ENCODE data around the gene CCND2. TPM values are rescaled to one million over a fixed set of nuclear protein-coding genes. Genes with fewer than 3 reads are reported as not detected.

The CCND2 gene
- total and polyA plus RNA-seq, 3 donors from 2014 or later, result 7.9 to 21.3 (median 19.9) TPM

DNA sequence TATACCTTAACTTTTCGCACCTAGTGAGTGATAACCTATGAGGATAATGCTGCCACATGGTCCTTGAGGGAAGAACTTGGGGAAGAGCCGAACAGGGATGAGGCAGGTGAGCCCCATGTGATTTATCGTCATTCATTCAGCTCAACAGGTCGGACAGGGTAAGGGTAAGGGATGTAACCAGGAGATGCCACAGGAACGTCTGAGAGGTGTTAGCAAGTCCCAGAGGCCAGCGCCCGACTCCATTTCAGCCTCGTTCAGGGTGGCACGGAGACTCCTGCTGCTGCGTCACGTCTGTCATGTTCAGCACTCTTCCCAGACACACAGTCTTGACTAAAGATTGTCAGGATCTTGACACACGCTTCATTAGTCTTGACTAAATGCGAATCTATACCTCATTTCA lies 24.1 kb downstream of the CCND2 start:
- TF ChIP-seq POLR2A (IDR thresholded peaks at IDR 0.05), result no peak
- TF ChIP-seq, protein P1, sequence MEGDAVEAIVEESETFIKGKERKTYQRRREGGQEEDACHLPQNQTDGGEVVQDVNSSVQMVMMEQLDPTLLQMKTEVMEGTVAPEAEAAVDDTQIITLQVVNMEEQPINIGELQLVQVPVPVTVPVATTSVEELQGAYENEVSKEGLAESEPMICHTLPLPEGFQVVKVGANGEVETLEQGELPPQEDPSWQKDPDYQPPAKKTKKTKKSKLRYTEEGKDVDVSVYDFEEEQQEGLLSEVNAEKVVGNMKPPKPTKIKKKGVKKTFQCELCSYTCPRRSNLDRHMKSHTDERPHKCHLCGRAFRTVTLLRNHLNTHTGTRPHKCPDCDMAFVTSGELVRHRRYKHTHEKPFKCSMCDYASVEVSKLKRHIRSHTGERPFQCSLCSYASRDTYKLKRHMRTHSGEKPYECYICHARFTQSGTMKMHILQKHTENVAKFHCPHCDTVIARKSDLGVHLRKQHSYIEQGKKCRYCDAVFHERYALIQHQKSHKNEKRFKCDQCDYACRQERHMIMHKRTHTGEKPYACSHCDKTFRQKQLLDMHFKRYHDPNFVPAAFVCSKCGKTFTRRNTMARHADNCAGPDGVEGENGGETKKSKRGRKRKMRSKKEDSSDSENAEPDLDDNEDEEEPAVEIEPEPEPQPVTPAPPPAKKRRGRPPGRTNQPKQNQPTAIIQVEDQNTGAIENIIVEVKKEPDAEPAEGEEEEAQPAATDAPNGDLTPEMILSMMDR (IDR thresholded peaks at IDR 0.05), result no peak
- Histone ChIP-seq H3K27me3 (no peaks in the 10 kb centered on the region), H3K27ac (no peak overlapping the region), H3K9me3 (no peaks in the 10 kb centered on the region), H3K4me1 (peaks cover 2% of the 10 kb centered on the region), H3K36me3 (ENCODE audit: low read depth, missing control alignments) (no peaks in the 10 kb centered on the region), H3K4me3 (no peak overlapping the region)
- intact Hi-C loops (cut with DNase I; ENCODE audit: low total_unique reads), result no loop called here
- WGBS, 2 donors, result 93 to 94% methylated on average over 13 of the region's 13 CpGs
- no peak for DNase-seq

DNA sequence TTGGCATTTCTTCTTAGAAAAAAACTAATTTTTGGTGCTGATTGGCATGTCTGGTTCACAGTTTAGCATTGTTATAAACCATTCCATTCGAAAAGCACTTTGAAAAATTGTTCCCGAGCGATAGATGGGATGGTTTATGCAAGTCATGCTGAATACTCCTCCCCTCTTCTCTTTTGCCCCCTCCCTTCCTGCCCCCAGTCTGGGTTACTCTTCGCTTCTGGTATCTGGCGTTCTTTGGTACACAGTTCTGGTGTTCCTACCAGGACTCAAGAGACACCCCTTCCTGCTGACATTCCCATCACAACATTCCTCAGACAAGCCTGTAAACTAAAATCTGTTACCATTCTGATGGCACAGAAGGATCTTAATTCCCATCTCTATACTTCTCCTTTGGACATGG lies 27.3 kb downstream of the CCND2 start:
- no peak overlapping the region for H3K4me3 ChIP-seq
- no peak for DNase-seq
- 75 to 80% methylated on average over 5 of the region's 5 CpGs for WGBS, 2 donors
- no peak overlapping the region for H3K27ac ChIP-seq
- intact Hi-C loops (cut with DNase I; ENCODE audit: low total_unique reads), result no loop called here
- no peaks in the 10 kb centered on the region for H3K36me3 ChIP-seq (ENCODE audit: low read depth, missing control alignments)
- peaks cover 13% of the 10 kb centered on the region for H3K4me1 ChIP-seq
- H3K9me3 ChIP-seq, result no peaks in the 10 kb centered on the region
- TF ChIP-seq, protein P1 (IDR thresholded peaks at IDR 0.05), result no peak
- no peak for TF ChIP-seq POLR2A (IDR thresholded peaks at IDR 0.05)
- H3K27me3 ChIP-seq, result no peaks in the 10 kb centered on the region

DNA sequence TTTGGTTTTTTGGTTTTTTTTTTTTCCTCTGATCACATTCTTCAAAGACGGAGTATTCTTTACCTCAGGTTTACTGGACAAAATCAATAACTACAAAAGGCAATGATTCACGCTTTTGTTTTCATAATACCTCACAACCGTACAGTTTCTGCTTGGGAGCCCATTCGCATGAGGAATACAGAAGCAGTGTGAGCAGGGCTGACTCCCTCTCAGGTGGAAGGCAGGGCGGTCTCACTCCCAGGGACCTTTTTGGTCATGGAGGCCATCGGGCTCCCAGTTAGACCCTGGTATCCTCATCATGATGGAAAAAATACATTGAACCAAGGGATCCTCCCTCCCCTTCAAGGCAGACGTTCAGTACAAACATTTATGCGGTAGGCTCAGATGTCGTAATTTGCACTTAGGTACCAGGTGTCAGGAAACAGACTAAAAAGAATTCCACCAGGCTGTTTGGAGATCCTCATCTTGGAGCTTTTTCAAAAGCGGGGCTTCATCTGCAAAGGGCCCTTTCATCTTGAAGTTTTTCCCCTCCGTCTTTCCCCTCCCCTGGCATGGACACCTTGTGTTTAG lies 28.5 kb downstream of the CCND2 start:
- DNase-seq, result no peak
- WGBS, 2 donors, result 88 to 89% methylated on average over 11 of the region's 11 CpGs
- H3K27ac ChIP-seq, result no peak overlapping the region
- no peaks in the 10 kb centered on the region for H3K9me3 ChIP-seq
- peaks cover 13% of the 10 kb centered on the region for H3K4me1 ChIP-seq
- intact Hi-C loops (cut with DNase I; ENCODE audit: low total_unique reads), result no loop called here
- no peak for TF ChIP-seq POLR2A (IDR thresholded peaks at IDR 0.05)
- TF ChIP-seq, protein P1 (IDR thresholded peaks at IDR 0.05), result no peak
- H3K36me3 ChIP-seq (ENCODE audit: low read depth, missing control alignments), result no peaks in the 10 kb centered on the region
- H3K4me3 ChIP-seq, result no peak overlapping the region
- no peaks in the 10 kb centered on the region for H3K27me3 ChIP-seq

DNA sequence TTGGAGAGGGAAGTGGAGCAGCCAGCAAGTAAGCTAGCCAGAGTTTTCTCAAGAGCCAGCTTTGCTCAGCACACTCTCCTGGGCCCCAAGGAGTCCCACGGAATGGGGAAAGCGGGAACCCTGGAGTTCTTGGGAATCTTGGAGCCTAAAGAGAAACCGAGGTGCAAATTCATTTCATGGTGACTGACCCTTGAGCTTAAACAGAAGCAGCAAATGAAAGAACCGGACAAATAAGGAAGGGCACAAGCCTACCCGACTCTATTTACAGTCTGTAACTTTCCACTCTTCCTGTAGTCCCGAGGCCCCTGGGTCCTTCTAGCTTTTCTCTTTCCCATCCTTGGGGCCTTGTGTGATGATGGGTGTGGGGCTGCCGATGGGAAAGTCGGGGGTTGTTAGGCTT lies 29.3 kb downstream of the CCND2 start:
- TF ChIP-seq, protein P1 (IDR thresholded peaks at IDR 0.05), result no peak
- no peak for TF ChIP-seq POLR2A (IDR thresholded peaks at IDR 0.05)
- Histone ChIP-seq H3K9me3 (no peaks in the 10 kb centered on the region), H3K36me3 (ENCODE audit: low read depth, missing control alignments) (no peaks in the 10 kb centered on the region), H3K4me3 (no peak overlapping the region), H3K27me3 (no peaks in the 10 kb centered on the region), H3K4me1 (peaks cover 18% of the 10 kb centered on the region), H3K27ac (peak overlapping the region; percentile 33 to 46)
- 56 to 57% methylated on average over 8 of the region's 8 CpGs for WGBS, 2 donors
- intact Hi-C loops (cut with DNase I; ENCODE audit: low total_unique reads), result no loop called here
- DNase-seq, result no peak

DNA sequence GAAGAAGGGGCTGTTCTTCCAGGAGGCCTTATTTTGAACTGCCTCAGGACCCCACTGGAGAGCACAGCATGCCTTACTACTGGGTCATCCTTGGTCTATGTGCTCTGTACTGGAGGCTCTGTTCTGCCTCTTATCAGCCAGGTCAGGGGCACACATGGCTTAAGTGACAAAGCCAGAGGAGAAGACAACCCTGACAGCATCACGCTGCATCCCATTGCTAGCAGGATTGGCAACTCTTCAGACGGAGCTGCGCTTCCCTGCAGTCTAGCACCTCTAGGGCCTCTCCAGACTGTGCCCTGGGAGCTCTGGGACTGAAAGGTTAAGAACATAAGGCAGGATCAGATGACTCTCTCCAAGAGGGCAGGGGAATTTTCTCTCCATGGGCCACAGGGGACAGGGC lies 30.2 kb downstream of the CCND2 start:
- intact Hi-C loops (cut with DNase I; ENCODE audit: low total_unique reads), result no loop called here
- H3K4me3 ChIP-seq, result no peak overlapping the region
- no peak for TF ChIP-seq POLR2A (IDR thresholded peaks at IDR 0.05)
- TF ChIP-seq, protein P1 (IDR thresholded peaks at IDR 0.05), result no peak
- peaks cover 25% of the 10 kb centered on the region for H3K4me1 ChIP-seq
- WGBS, 2 donors, result 40 to 43% methylated on average over 3 of the region's 3 CpGs
- no peaks in the 10 kb centered on the region for H3K9me3 ChIP-seq
- H3K27me3 ChIP-seq, result no peaks in the 10 kb centered on the region
- no peak for DNase-seq
- H3K36me3 ChIP-seq (ENCODE audit: low read depth, missing control alignments), result no peaks in the 10 kb centered on the region
- peak overlapping the region in 1 of 2 donors; percentile 11 for H3K27ac ChIP-seq

Data from testis (tissue), 3 donors.